SK-N-SH (cell line): ENCODE data around the gene PLEKHF1. TPM values are rescaled to one million over a fixed set of nuclear protein-coding genes. Genes with fewer than 3 reads are reported as not detected.

Experiments
- CTCF ChIA-PET: fragments of 300-600, 350-600 bp; formaldehyde crosslinking; extraction: SDS; loops from one replicate; lab custom pipeline; 2021; lab: Yijun Ruan, JAX
- POLR2A ChIA-PET: fragments of 350-600 bp; sonication (Branson Sonifier 250); formaldehyde crosslinking; extraction: SDS; loops from one replicate; lab custom pipeline; 2020; ENCODE audit warnings: antibody characterized with exemption, inconsistent platforms; lab: Yijun Ruan, JAX
- DNase-seq: peaks from one replicate; pipeline ENCODE4 v3.0.0; 2012
- H2AFZ ChIP-seq: fragments of 200-600 bp; sonication (generic); 2 replicates; pipeline ENCODE4 v1.8.1; 2016; ENCODE audit warnings: antibody characterized with exemption, mild to moderate bottlenecking, low read depth
- H3F3A ChIP-seq: fragments of 200-600 bp; sonication (generic); replicated peaks from 2 replicates; pipeline ENCODE3; 2016; ENCODE audit warnings: antibody characterized with exemption, mild to moderate bottlenecking; ENCODE audit not compliant: insufficient read depth
- H3K27ac ChIP-seq, 2 experiments: fragments of 200-500 bp in 1 of 2; fragments of 200-600 bp in 1 of 2; sonication (Bioruptor generic) in 1 of 2; sonication (generic), shearing (Covaris generic) in 1 of 2; 2 replicates each; pipeline versions ENCODE4 v1.5.1 to v1.6.1; 2014 to 2016; ENCODE audit warnings: low read depth in 2 of 2, inconsistent platforms in 1 of 2, low read length in 1 of 2, mild to moderate bottlenecking in 1 of 2, mixed read lengths in 1 of 2
- H3K27me3 ChIP-seq: fragments of 200-600 bp; sonication (generic), shearing (Covaris generic); 2 replicates; pipeline ENCODE4 v1.6.1; 2016; ENCODE audit warnings: mixed run types; ENCODE audit not compliant: insufficient read depth
- H3K36me3 ChIP-seq, 2 experiments: fragments of 200-500 bp in 1 of 2; fragments of 200-600 bp in 1 of 2; sonication (Bioruptor generic) in 1 of 2; sonication (generic) in 1 of 2; replicated peaks in 1 of 2; 2 replicates each; pipeline versions ENCODE3 to v1.5.1; 2014 to 2016; ENCODE audit warnings: low read length in 1 of 2, mild to moderate bottlenecking in 1 of 2; ENCODE audit not compliant: insufficient read depth in 2 of 2, control insufficient read depth in 1 of 2
- H3K4me1 ChIP-seq, 2 experiments: fragments of 200-500 bp in 1 of 2; fragments of 200-600 bp in 1 of 2; sonication (Bioruptor generic) in 1 of 2; sonication (generic), shearing (Covaris generic) in 1 of 2; 2 replicates each; pipeline versions ENCODE4 v1.5.1 to v1.6.1; 2014 to 2016; ENCODE audit warnings: low read depth in 1 of 2, low read length in 1 of 2, mixed run types in 1 of 2; ENCODE audit not compliant: insufficient read depth in 2 of 2, control insufficient read depth in 1 of 2
- H3K4me2 ChIP-seq: fragments of 200-600 bp; sonication (generic), shearing (Covaris generic); 2 replicates; pipeline ENCODE4 v1.6.1; 2017; ENCODE audit warnings: mixed run types
- H3K4me3 ChIP-seq, 2 experiments: fragments of 200-500 bp in 1 of 2; fragments of 200-600 bp in 1 of 2; sonication (Bioruptor generic) in 1 of 2; sonication (generic), shearing (Covaris generic) in 1 of 2; 2 replicates each; pipeline versions ENCODE4 v1.5.1 to v1.8.1; 2014 to 2016; ENCODE audit warnings: low read depth in 2 of 2, inconsistent platforms in 1 of 2, low read length in 1 of 2, mild to moderate bottlenecking in 1 of 2, mixed read lengths in 1 of 2, moderate library complexity in 1 of 2
- H3K79me2 ChIP-seq: fragments of 200-600 bp; sonication (generic); 2 replicates; pipeline ENCODE4 v1.8.1; 2017; ENCODE audit warnings: mild to moderate bottlenecking; ENCODE audit not compliant: insufficient read depth
- H3K9ac ChIP-seq: fragments of 200-600 bp; sonication (generic); 2 replicates; pipeline ENCODE4 v1.6.1; 2017; ENCODE audit warnings: mixed run types
- H3K9me2 ChIP-seq: fragments of 200-600 bp; sonication (generic); 2 replicates; pipeline ENCODE4 v1.6.1; 2017; ENCODE audit warnings: mixed run types
- H3K9me3 ChIP-seq: fragments of 200-600 bp; sonication (generic); 2 replicates; pipeline ENCODE4 v1.6.1; 2017; ENCODE audit warnings: mixed run types, mild to moderate bottlenecking, moderate library complexity
- H4K20me1 ChIP-seq: fragments of 200-600 bp; sonication (generic); 2 replicates; pipeline ENCODE4 v1.6.1; 2017; ENCODE audit warnings: mild to moderate bottlenecking, mixed run types; ENCODE audit not compliant: insufficient read depth
- CHD2 ChIP-seq: fragments of 150-350 bp; IDR thresholded peaks from 2 replicates; pipeline ENCODE4 v1.6.1; 2018; ENCODE audit warnings: low read length; ENCODE audit not compliant: partially characterized antibody
- ELF1 ChIP-seq: IDR thresholded peaks from 2 replicates; pipeline ENCODE4 v1.4.0; 2012
- EP300 ChIP-seq, 2 experiments: IDR thresholded peaks; 2 replicates each; pipeline versions ENCODE4 v1.4.0 to v1.6.1; 2012; ENCODE audit warnings: borderline replicate concordance in 1 of 2, low read depth in 1 of 2, low read length in 1 of 2
- EZH2phosphoT487 ChIP-seq: fragments of 200-600 bp; sonication (generic); IDR thresholded peaks from 2 replicates; pipeline ENCODE4 v1.6.1; 2017; ENCODE audit warnings: low read depth, mixed run types, mild to moderate bottlenecking, antibody characterized with exemption, moderate library complexity, borderline replicate concordance
- FOSL2 ChIP-seq: IDR thresholded peaks from 2 replicates; pipeline ENCODE4 v1.4.0; 2012; ENCODE audit warnings: low read depth, mild to moderate bottlenecking, moderate library complexity, borderline replicate concordance
- GABPA ChIP-seq: IDR thresholded peaks from 2 replicates; pipeline ENCODE4 v1.4.0; 2012; ENCODE audit warnings: low read depth, mild to moderate bottlenecking
- GATA2 ChIP-seq: sonication (generic); formaldehyde crosslinking; IDR thresholded peaks from 2 replicates; pipeline ENCODE4 v1.5.0; 2020; ENCODE audit warnings: mild to moderate bottlenecking, missing genetic modification reagents
- JUND ChIP-seq: IDR thresholded peaks from 2 replicates; pipeline ENCODE4 v1.4.0; 2012
- RCOR1 ChIP-seq: fragments of 150-350 bp; IDR thresholded peaks from 2 replicates; pipeline ENCODE4 v1.6.1; 2017; ENCODE audit warnings: antibody characterized with exemption, low read length
- RFX5 ChIP-seq: IDR thresholded peaks from 2 replicates; pipeline ENCODE4 v1.6.1; 2012; ENCODE audit warnings: mild to moderate bottlenecking, improper control_type of control experiment, low read length
- RXRA ChIP-seq: IDR thresholded peaks from 2 replicates; pipeline ENCODE4 v1.4.0; 2012; ENCODE audit warnings: low read depth, mild to moderate bottlenecking, borderline replicate concordance
- TCF12 ChIP-seq: IDR thresholded peaks from 2 replicates; pipeline ENCODE4 v1.4.0; 2012
- WGBS: methylation state at CpG from one replicate; pipeline ENCODE4 v1.1.6; 2017; ENCODE audit warnings: low lambda C conversion rate; 5-methylcytosine and 5-hydroxymethylcytosine counted together
- polyA plus RNA-seq, 3 experiments: library from polyadenylated mRNA; depleted of rRNA; stranded (reverse); fragments of >200 nt; gene quantifications; 2 replicates each; pipeline ENCODE4 v1.2.3, GENCODE V29; 2012
- TF ChIP-seq, protein P1 (sequence below): fragments of 150-350 bp; IDR thresholded peaks from 2 replicates; pipeline ENCODE4 v1.6.1; 2016; ENCODE audit warnings: mild to moderate bottlenecking, low read depth, low read length
- TF ChIP-seq, protein P2 (sequence below): fragments of 200-600 bp; sonication (generic); IDR thresholded peaks from 2 replicates; pipeline ENCODE4 v1.6.1; 2017; ENCODE audit warnings: antibody characterized with exemption, mild to moderate bottlenecking, moderate library complexity
- TF ChIP-seq, protein P3 (sequence below): IDR thresholded peaks from 2 replicates; pipeline ENCODE4; 2012
- TF ChIP-seq, protein P4 (sequence below): fragments of 150-350 bp; IDR thresholded peaks from 2 replicates; pipeline ENCODE4 v1.6.1; 2017; ENCODE audit warnings: antibody characterized with exemption, low read length, low read depth, borderline replicate concordance

Gene PLEKHF1
- polyA plus RNA-seq, 1 of the 3 experiments (the other 2 are of a cell fraction), result 3.9 TPM

DNA sequence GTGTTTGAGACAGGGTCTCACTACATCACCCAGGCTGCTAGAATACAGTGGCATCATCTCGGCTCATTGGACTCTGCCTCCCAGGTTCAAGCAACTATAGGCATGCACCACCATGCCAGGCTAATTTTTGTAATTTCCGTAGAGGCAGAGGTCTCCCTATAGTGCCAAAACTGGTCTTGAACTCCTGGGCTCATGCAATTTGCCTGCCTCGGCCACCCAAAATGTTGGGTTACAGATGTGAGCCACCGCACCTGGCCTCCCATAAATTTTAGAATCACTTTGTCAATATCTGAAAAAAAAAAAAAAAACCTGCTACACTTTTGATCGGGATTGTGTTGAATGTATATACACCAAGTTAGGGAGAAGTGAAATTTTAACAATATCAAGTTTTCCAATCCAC, 11.9 kb upstream of the PLEKHF1 start:
- H3K9me3 ChIP-seq, result no peaks in the 10 kb centered on the region
- WGBS, result 9% methylated on average over 5 of the region's 5 CpGs
- no peaks in the 10 kb centered on the region for H3F3A ChIP-seq
- H3K9me2 ChIP-seq, result no peaks in the 10 kb centered on the region
- peaks cover 9% of the 10 kb centered on the region; the same call in 1 of the 2 replicates for H3K27me3 ChIP-seq
- no peak overlapping the region for H3K27ac ChIP-seq
- no peak overlapping the region for H3K9ac ChIP-seq
- DNase-seq, result no peak
- no peaks in the 10 kb centered on the region for H3K36me3 ChIP-seq
- H4K20me1 ChIP-seq, result no peaks in the 10 kb centered on the region
- ChIA-PET CTCF (no interaction called here), POLR2A (no interaction called here)
- no peak overlapping the region for H3K4me2 ChIP-seq
- no peaks in the 10 kb centered on the region for H3K79me2 ChIP-seq
- no peak overlapping the region for H3K4me3 ChIP-seq
- no peak overlapping the region for H2AFZ ChIP-seq
- TF ChIP-seq RXRA, result no peak
- TF ChIP-seq, protein P1, sequence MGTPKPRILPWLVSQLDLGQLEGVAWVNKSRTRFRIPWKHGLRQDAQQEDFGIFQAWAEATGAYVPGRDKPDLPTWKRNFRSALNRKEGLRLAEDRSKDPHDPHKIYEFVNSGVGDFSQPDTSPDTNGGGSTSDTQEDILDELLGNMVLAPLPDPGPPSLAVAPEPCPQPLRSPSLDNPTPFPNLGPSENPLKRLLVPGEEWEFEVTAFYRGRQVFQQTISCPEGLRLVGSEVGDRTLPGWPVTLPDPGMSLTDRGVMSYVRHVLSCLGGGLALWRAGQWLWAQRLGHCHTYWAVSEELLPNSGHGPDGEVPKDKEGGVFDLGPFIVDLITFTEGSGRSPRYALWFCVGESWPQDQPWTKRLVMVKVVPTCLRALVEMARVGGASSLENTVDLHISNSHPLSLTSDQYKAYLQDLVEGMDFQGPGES, result no peak
- no peaks in the 10 kb centered on the region for H3K4me1 ChIP-seq

DNA sequence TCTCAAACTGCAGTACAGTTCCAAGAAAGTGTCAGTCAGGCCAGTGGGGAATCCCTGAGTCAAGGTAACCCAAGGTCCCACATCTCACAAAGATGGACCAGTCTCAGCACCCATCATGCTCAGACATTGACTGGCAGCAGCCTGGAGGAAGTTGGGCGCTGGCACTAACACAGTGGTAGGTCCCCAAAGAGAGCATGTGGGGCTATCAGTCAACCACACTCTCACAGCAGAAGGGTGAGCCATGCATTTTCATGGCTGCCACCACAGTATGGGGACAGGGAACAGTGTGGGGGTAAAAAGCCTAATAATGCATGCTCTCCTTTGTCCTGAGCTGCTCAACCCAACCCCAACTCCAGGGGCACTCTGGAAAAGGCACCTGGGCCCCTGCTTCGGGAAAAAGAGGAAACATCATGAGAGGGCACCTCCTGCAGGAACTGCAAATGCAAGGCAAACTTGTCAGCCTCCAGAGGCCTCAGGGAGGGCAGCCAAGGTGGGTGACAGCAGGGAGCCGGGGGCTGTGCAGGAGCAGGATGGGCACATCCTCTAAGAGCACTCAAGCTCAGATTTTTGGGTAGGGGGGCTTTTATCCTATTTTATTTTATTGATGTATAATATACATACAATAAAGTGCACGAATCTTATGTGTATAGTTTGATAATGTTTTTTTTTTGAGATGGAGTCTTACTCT, 9.5 kb upstream of the PLEKHF1 start:
- H3K9me2 ChIP-seq, result no peaks in the 10 kb centered on the region
- WGBS, result 7% methylated on average over 4 of the region's 4 CpGs
- H3K9ac ChIP-seq, result no peak overlapping the region
- no peaks in the 10 kb centered on the region for H3K79me2 ChIP-seq
- CTCF ChIA-PET, result interaction anchor here (0.9 kb wide), 1 partner anchor 61 kb away, joined by 3 read pairs; no protein-coding TSS in a partner anchor
- H3K27ac ChIP-seq, result no peak overlapping the region
- no peak for TF ChIP-seq ELF1
- no peaks in the 10 kb centered on the region for H3K36me3 ChIP-seq
- H3K4me2 ChIP-seq, result no peak overlapping the region
- no peaks in the 10 kb centered on the region for H3K4me1 ChIP-seq
- no peak overlapping the region for H2AFZ ChIP-seq
- H3K9me3 ChIP-seq, result no peaks in the 10 kb centered on the region
- no peaks in the 10 kb centered on the region for H4K20me1 ChIP-seq
- no peak overlapping the region for H3K4me3 ChIP-seq
- DNase-seq, result no peak
- H3K27me3 ChIP-seq, result peaks cover 9% of the 10 kb centered on the region; the same call in 1 of the 2 replicates
- POLR2A ChIA-PET, result no interaction called here
- H3F3A ChIP-seq, result no peaks in the 10 kb centered on the region

DNA sequence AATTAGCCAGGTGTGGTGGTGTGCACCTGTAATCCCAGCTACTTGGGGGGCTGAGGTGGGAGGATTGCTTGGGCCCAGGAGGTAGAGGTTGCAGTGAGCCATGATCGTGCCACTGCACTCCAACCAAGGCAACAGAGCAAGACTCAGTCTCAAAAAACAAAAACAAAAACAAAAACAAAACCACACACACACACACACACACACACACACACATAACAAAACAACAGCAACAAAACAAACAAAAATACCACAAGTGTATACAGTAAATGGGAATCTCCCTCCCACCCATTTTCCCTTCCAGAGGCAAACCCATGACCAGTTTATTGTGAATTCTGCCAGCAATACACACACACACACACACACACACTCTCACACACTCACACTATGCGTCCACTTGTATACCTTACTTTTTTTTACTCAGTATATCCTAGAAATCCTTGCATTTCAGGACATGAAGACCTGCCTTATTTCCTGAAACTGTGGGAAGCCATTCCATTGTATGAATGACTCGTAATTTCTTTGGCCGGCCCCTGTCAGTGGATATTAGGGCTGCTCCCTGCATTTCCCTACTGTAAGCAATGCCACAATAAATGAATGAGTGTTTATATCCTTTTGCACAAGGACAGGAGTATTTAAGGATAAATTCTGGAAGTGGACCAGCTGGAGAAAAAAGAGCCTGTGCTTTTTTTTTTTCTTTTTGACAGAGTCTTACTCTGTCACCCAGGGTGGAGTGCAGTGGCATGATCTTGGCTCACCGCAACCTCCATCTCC, 6.9 kb upstream of the PLEKHF1 start:
- 75% methylated on average over 5 of the region's 5 CpGs for WGBS
- Histone ChIP-seq H3K4me2 (no peak overlapping the region), H3K4me3 (no peak overlapping the region), H3K9ac (no peak overlapping the region), H3K79me2 (no peaks in the 10 kb centered on the region), H3K9me2 (no peaks in the 10 kb centered on the region), H3K27ac (no peak overlapping the region), H3F3A (peaks cover 18% of the 10 kb centered on the region), H4K20me1 (no peaks in the 10 kb centered on the region), H3K36me3 (no peaks in the 10 kb centered on the region), H3K27me3 (no peaks in the 10 kb centered on the region; the same call in 1 of the 2 replicates), H3K9me3 (no peaks in the 10 kb centered on the region), H3K4me1 (peaks cover 7 to 9% of the 10 kb centered on the region in 2 experiments; a peak in 3 of 4 replicates), H2AFZ (no peak overlapping the region)
- DNase-seq, result no peak
- CTCF ChIA-PET, result interaction anchor here (0.7 to 1.0 kb wide), 2 partner anchors 48 kb away, joined by 3 read pairs; no protein-coding TSS in a partner anchor
- POLR2A ChIA-PET, result no interaction called here
- TF ChIP-seq RCOR1, result no peak
- no peak for TF ChIP-seq CHD2
- no peak for TF ChIP-seq GABPA
- no peak for TF ChIP-seq TCF12
- TF ChIP-seq GATA2 (CRISPR knock-in tag), result no peak
- no peak for TF ChIP-seq FOSL2
- no peak for TF ChIP-seq EP300 (IDR thresholded peaks at IDR 0.05; ENCODE audit: borderline replicate concordance in 1 of 2, low read depth in 1 of 2, low read length in 1 of 2)
- TF ChIP-seq RFX5, result no peak
- TF ChIP-seq, protein P2, sequence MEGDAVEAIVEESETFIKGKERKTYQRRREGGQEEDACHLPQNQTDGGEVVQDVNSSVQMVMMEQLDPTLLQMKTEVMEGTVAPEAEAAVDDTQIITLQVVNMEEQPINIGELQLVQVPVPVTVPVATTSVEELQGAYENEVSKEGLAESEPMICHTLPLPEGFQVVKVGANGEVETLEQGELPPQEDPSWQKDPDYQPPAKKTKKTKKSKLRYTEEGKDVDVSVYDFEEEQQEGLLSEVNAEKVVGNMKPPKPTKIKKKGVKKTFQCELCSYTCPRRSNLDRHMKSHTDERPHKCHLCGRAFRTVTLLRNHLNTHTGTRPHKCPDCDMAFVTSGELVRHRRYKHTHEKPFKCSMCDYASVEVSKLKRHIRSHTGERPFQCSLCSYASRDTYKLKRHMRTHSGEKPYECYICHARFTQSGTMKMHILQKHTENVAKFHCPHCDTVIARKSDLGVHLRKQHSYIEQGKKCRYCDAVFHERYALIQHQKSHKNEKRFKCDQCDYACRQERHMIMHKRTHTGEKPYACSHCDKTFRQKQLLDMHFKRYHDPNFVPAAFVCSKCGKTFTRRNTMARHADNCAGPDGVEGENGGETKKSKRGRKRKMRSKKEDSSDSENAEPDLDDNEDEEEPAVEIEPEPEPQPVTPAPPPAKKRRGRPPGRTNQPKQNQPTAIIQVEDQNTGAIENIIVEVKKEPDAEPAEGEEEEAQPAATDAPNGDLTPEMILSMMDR, result no peak
- TF ChIP-seq, protein P3, sequence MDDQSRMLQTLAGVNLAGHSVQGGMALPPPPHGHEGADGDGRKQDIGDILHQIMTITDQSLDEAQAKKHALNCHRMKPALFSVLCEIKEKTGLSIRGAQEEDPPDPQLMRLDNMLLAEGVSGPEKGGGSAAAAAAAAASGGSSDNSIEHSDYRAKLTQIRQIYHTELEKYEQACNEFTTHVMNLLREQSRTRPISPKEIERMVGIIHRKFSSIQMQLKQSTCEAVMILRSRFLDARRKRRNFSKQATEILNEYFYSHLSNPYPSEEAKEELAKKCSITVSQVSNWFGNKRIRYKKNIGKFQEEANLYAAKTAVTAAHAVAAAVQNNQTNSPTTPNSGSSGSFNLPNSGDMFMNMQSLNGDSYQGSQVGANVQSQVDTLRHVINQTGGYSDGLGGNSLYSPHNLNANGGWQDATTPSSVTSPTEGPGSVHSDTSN, result no peak
- no peak for TF ChIP-seq EZH2phosphoT487
- TF ChIP-seq JUND, result no peak
- TF ChIP-seq, protein P4, sequence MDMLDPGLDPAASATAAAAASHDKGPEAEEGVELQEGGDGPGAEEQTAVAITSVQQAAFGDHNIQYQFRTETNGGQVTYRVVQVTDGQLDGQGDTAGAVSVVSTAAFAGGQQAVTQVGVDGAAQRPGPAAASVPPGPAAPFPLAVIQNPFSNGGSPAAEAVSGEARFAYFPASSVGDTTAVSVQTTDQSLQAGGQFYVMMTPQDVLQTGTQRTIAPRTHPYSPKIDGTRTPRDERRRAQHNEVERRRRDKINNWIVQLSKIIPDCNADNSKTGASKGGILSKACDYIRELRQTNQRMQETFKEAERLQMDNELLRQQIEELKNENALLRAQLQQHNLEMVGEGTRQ, result no peak
